IPS DF 6.9 (cell line): Measurements from ENCODE around the gene IL6ST.
A peak's percentile ranks its signal among the peaks of the same experiment; 100 is the strongest.
"Not testable (repeated sequence)": the region's sequence is repeated elsewhere in the genome, so short reads cannot be mapped to it uniquely, and the experiment has no call there.

Experiments used
- DNase-seq: peaks from one replicate; pipeline ENCODE4 v3.0.0-alpha.2; 2013; ENCODE audit warnings: low read depth, low spot score
- H3K27ac ChIP-seq: one replicate; pipeline ENCODE4 v1.5.1; 2013; ENCODE audit warnings: low read length, control low read depth
- H3K27me3 ChIP-seq: 2 replicates; pipeline ENCODE4 v1.6.1; 2013; ENCODE audit warnings: mild to moderate bottlenecking, low read length; ENCODE audit not compliant: control insufficient read depth, insufficient read depth
- H3K36me3 ChIP-seq: 2 replicates; pipeline ENCODE4 v1.6.1; 2013; ENCODE audit warnings: low read length; ENCODE audit not compliant: control insufficient read depth, insufficient read depth
- H3K4me1 ChIP-seq: 2 replicates; pipeline ENCODE4 v1.6.1; 2013; ENCODE audit warnings: low read length; ENCODE audit not compliant: control insufficient read depth, insufficient read depth
- H3K4me3 ChIP-seq: 2 replicates; pipeline ENCODE4 v1.5.1; 2013; ENCODE audit warnings: mild to moderate bottlenecking, low read length
- H3K9me3 ChIP-seq: 2 replicates; pipeline ENCODE4 v1.6.1; 2013; ENCODE audit warnings: low read length, inconsistent platforms; ENCODE audit not compliant: control insufficient read depth, insufficient read depth
- WGBS: extraction: QIAGEN DNeasy Blood & Tissue Kit; methylation state at CpG from one replicate; pipeline ENCODE4 v1.1.7; 2013; ENCODE audit warnings: mixed read lengths, missing lambda C conversion rate; ENCODE audit not compliant: insufficient read length, insufficient coverage; 5-methylcytosine and 5-hydroxymethylcytosine counted together

IL6ST gene

GRCh38 chr5:55994495-55994997, at the start of gene IL6ST:
TSS of gene IL6ST (minus strand) at chr5:55994963. CDS start at chr5:55976278, 18,685 bp downstream.
- WGBS, result no CpG with 5 or more reads among the region's 48 CpGs
- no peaks in the 10 kb centered on the region for H3K27me3 ChIP-seq
- H3K27ac ChIP-seq, result no peak within 1 kb of the TSS
- H3K36me3 ChIP-seq, result no peaks in the 10 kb centered on the region
- H3K4me1 ChIP-seq, result 0 out of 2 replicates have a peak, but pooled peaks cover 1% of the 10 kb centered on the region
- no peak for DNase-seq
- H3K9me3 ChIP-seq, result no peaks in the 10 kb centered on the region
- H3K4me3 ChIP-seq, result peak within 1 kb of the TSS; percentile 77

DNA sequence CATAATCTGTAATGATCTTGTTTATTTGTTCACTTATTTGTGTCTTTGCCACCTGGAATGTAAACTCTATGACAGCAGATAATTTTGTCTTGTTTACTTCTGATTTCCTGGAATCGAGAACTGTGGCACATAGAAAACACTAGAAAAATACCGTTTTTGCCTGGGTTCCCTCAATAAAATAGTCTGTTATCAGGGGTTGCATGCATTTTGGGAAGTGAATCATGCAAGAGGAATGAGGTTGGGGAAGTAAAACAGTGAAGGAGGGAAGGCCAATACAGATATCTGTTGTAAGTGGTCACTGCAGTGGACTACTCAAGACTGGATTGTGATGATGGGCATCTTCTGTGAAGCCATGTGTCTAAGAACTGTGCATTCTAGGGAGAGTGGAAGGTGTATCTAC, 45.2 kb upstream of the IL6ST start:
- no peak for DNase-seq
- H3K27me3 ChIP-seq, result no peaks in the 10 kb centered on the region
- H3K27ac ChIP-seq, result no peak overlapping the region
- H3K36me3 ChIP-seq, result no peaks in the 10 kb centered on the region
- H3K4me3 ChIP-seq, result no peak overlapping the region
- no CpG with 5 or more reads among the region's 2 CpGs for WGBS
- no peaks in the 10 kb centered on the region for H3K9me3 ChIP-seq
- H3K4me1 ChIP-seq, result no peaks in the 10 kb centered on the region

DNA sequence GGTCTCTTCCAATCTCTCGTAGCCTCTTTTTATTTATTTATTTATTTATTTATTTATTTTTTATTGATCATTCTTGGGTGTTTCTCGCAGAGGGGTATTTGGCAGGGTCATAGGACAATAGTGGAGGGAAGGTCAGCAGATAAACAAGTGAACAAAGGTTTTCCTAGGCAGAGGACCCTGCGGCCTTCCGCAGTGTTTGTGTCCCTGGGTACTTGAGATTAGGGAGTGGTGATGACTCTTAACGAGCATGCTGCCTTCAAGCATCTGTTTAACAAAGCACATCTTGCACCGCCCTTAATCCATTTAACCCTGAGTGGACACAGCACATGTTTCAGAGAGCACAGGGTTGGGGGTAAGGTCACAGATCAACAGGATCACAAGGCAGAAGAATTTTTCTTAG, 43.4 kb upstream of the IL6ST start:
- DNase-seq, H3K4me1 ChIP-seq, H3K27me3 ChIP-seq, H3K27ac ChIP-seq, H3K9me3 ChIP-seq, H3K36me3 ChIP-seq, H3K4me3 ChIP-seq: not testable (repeated sequence)
- WGBS, result no CpG with 5 or more reads among the region's 6 CpGs

DNA sequence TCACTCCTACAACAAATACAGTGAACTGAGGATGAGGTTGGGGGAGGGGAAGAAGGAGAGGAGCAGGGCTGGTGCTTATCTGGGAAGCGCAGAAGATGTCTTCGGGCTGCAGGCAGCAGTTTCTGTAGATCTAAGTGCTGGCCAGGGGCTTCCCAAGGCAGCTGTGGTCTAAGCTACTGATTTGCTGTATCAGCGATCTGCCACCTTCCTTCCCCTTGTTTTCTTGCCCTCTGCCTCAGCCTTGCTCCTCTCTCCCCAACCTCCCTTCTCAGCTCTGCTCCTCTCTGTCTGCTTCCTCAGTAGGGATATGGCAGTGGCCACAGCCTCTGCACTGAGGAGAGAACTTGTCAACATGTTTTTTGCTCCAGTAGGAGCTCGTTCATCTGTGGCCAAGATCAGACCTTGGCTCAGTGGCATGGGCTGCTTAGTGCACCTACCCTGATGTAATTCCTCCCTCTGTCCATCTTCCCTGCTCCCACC, 42.8 kb upstream of the IL6ST start:
- Histone ChIP-seq H3K27me3 (no peaks in the 10 kb centered on the region), H3K4me1 (no peaks in the 10 kb centered on the region), H3K4me3 (no peak overlapping the region), H3K36me3 (no peaks in the 10 kb centered on the region), H3K27ac (no peak overlapping the region), H3K9me3 (no peaks in the 10 kb centered on the region)
- WGBS, result no CpG with 5 or more reads among the region's 4 CpGs
- no peak for DNase-seq

GRCh38 chr5:56035394-56035793, 40.6 kb upstream of the IL6ST start:
- H3K27ac ChIP-seq, DNase-seq: not testable (repeated sequence)
- no CpG with 5 or more reads among the region's 21 CpGs for WGBS

GRCh38 chr5:56029871-56030630, 35.3 kb upstream of the IL6ST start:
- H3K36me3 ChIP-seq, H3K4me1 ChIP-seq, H3K27ac ChIP-seq, H3K27me3 ChIP-seq, H3K4me3 ChIP-seq, DNase-seq, H3K9me3 ChIP-seq: not testable (repeated sequence)
- WGBS, result no CpG with 5 or more reads among the region's 7 CpGs

More at GRCh38 chr5:56035394-56035793, 40.6 kb upstream of the IL6ST start:
- H3K4me1 ChIP-seq, H3K36me3 ChIP-seq, H3K9me3 ChIP-seq, H3K27me3 ChIP-seq, H3K4me3 ChIP-seq: not testable (repeated sequence)

DNA sequence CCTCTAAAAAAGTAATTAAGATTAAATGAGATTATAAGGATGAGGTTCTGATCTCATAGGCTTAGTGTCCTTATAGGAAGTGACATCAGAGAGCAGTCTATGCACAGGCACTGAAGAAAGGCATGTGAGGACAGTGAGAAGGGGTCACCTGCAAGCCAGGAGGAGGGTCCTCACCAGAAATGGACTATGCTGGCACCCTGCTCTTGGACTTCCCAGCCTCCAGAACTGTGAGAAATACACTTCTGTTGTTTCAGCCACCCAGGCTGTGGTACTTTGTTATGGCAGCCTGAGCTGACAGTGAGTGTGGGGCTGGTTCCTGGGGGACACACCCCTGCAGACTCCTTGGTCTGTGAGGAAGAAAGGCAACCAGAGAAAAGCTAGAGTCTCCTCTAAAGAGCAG, 34.7 kb upstream of the IL6ST start:
- no peaks in the 10 kb centered on the region; the same call in 1 of the 2 replicates for H3K9me3 ChIP-seq
- H3K4me3 ChIP-seq, result no peak overlapping the region
- no peaks in the 10 kb centered on the region for H3K36me3 ChIP-seq
- H3K4me1 ChIP-seq, result no peaks in the 10 kb centered on the region
- no peaks in the 10 kb centered on the region for H3K27me3 ChIP-seq
- H3K27ac ChIP-seq, result no peak overlapping the region
- no peak for DNase-seq

- no peak for DNase-seq
- Histone ChIP-seq H3K9me3 (no peaks in the 10 kb centered on the region; the same call in 1 of the 2 replicates), H3K27me3 (no peaks in the 10 kb centered on the region), H3K27ac (no peak overlapping the region), H3K4me3 (no peak overlapping the region), H3K36me3 (no peaks in the 10 kb centered on the region), H3K4me1 (no peaks in the 10 kb centered on the region)
- WGBS, result no CpG with 5 or more reads among the region's 6 CpGs
Measured at GRCh38 chr5:56028708-56029107, 33.9 kb upstream of the IL6ST start.

DNA sequence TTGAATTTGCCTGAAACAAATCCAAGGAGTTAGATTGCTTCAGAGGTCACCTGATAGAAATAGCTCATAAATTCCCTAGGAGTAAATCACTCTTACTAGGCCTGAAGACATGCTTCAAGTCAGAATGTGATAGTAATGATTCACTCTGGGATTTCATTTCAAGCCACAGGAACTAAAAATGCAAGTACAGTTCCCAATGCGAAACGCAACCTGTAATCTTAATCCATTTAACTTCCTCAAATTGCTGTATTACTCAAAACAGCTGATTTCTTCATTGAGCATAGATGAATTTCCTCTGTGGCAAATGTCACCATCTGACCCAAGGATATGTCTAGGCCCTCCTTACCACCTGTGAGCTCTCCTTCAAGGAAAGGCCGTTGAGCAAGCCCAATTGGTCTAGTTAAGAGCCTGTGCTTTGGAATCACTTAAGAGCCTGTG, 32.1 kb upstream of the IL6ST start:
- no CpG with 5 or more reads among the region's 3 CpGs for WGBS
- no peak overlapping the region for H3K27ac ChIP-seq
- H3K4me3 ChIP-seq, result no peak overlapping the region
- no peaks in the 10 kb centered on the region for H3K4me1 ChIP-seq
- no peaks in the 10 kb centered on the region for H3K36me3 ChIP-seq
- no peaks in the 10 kb centered on the region for H3K27me3 ChIP-seq
- DNase-seq, result no peak
- no peaks in the 10 kb centered on the region; the same call in 1 of the 2 replicates for H3K9me3 ChIP-seq

DNA sequence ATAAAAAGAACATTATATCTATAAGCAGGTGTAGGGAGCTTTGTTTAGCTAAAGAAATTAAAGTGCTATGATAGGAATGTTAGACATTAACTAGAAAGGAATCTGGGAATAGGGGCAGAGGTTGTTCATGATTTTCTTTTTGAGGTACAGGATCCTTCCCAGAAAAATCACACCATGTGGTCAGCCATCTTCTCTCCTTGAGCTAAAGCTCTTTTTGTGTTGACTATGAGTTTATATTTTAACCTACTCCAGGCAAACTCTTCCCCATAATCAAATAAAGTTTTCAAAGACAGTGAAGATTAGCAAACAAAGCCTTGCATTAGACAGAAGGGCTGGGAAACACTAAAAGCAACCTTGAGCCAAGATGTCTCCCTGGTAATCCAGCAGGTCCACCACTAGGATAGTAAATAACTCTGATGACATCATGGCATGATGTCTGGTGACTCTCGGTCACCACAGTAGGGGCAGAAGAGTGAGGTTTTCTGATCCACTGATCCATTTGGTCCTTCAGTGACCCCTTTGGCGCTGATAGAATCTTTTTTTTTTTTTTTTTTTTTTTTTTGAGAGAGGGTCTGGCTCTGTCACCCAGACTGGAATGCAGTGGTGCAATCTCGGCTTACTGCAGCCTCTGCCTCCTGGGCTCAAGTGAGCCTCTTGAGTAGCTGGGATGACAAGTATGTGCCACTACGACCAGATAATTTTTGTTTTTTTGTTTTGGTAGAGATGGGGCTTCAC, 30.6 kb upstream of the IL6ST start:
- no peak for DNase-seq
- Histone ChIP-seq H3K36me3 (no peaks in the 10 kb centered on the region), H3K27me3 (no peaks in the 10 kb centered on the region), H3K4me3 (no peak overlapping the region), H3K27ac (no peak overlapping the region), H3K9me3 (no peaks in the 10 kb centered on the region; the same call in 1 of the 2 replicates), H3K4me1 (no peaks in the 10 kb centered on the region)
- WGBS, result no CpG with 5 or more reads among the region's 4 CpGs
